HG03442 (cell line): Measurements from ENCODE around the gene RGS12.
A peak's percentile ranks its signal among the peaks of the same experiment; 100 is the strongest.

Experiments
- ATAC-seq: cut with Tn5 transposase; IDR thresholded peaks from one replicate; pipeline ENCODE4 v1.9.1; 2021; ENCODE audit warnings: mild to moderate bottlenecking, moderate library complexity; ENCODE audit not compliant: unreplicated experiment

Gene RGS12

DNA sequence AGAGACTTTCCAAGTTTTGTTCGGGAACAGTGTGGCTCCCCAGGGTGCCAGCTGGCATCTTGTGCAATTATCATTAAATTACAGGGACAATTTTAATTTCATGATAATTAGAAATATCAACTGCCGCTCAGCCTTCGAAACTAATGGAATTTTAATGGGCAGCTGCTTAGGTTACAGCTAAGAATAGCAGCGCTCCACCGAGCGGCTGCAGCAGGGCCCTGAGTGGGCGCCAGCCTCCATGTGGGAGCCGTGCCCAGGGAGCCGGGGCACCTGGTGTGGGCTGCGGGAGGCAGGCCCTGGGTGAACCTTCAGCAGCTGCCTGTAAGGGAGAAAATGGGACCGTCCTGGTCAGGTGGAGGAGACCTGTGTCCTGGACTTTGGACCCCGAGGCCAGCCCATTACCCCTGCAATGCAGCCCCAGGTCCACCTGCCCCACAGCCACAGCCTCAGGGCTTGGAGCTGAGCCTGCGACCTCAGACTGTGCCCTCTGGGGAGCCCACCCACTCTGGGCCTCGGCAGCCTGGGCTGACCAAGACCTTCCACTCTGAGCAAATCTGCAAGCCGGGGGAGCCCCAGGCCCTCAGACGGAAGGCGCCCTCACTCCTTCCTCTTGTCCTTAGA is 22.7 kb upstream of the RGS12 start:
- ATAC-seq: no peak

DNA sequence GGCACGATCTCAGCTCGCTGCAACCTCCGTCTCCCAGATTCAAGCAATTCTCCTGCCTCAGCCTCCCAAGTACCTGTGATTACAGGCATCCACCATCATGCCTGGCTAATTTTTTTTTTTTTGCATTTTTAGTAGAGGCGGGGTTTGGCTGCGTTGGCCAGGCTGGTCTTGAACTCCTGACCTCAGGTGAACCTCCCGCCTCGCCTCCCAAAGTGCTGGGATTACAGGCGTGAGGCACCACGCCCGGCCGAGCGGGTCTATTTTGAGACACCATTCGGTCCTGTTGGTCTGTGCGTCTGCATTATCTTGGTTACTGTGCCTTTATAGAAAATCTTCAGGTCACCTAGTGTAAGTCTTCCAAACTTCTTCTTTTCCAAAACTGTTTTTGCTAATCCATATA is 21.7 kb upstream of the RGS12 start:
- ATAC-seq: no peak

DNA sequence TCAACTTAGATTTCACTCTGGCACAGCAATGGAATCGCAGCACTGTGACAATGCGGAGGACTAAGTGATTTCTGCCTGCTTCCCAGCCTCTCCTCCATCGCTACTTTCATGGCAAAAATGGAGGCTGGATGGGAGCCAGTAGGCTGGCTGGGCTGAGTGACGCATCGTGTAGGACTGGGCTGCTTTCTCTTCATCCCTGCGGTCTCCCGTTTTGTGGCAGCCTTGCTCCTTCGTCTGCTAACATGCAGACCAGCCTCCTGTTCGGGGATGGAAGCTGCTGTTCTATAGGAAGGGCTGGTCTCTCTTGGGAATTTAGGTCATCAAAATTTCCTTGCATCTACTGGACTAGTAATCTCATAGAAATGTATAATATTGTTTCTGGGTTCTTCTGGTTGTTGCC is 15.8 kb upstream of the RGS12 start:
- ATAC-seq: no peak

DNA sequence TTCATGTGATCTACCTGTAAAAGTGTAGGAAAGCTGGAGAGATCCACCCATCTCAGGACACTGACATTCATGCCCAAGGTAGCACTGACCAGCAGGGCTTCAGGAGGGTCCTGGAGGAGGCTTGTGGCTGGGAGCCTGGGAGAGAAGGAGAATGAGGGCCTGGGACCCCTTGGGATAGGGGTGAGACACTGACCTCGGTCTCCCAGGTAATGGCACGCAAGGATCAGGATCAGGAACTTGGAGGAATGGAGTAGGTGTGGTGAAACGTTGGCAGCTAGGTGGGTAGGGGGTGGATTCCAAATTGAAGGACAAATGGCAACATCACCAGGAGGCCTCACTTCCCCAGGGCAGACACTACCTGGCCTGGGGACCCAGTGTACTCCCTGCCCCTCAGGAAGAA is 12.4 kb upstream of the RGS12 start:
- no peak for ATAC-seq

DNA sequence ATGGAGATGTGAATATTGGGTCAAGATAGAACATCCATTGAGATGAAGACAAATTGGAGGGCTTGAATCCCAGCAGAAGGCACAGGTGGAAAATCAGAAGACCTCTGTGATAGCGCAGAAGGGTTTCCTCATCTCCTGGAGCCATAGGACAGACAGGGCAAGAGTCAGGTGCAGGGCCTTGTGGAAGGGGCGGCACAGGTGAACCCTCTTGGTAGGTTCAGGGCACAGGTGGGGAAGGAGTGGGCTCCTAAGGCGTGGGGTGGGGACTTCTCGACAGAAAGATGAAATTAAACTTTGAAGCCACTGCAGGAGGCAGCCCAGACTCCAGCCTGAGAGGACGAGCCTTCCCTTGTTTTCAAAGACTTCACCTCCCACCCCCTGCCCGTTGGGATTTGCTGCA is 9.3 kb upstream of the RGS12 start:
- ATAC-seq: no peak

DNA sequence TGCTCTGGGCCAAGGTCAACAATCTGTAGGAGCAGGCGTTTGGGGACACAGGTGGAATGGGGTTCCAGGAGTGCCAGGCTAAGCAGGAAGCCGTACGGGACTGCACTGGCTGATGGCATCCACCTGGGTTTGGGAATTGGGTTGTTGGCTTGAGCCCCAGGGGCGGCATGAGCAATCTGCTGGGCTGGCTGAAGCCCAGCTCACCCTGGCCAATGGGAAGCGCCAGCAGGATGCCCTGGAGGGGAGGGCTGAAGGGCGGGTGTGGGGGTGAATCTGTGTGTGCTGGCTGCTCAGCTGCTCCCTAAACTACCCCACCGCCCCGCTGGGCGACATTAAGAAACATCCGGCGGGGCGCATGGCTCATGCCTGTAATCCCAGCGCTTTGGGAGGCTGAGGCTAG is 8.9 kb upstream of the RGS12 start:
- no peak for ATAC-seq

DNA sequence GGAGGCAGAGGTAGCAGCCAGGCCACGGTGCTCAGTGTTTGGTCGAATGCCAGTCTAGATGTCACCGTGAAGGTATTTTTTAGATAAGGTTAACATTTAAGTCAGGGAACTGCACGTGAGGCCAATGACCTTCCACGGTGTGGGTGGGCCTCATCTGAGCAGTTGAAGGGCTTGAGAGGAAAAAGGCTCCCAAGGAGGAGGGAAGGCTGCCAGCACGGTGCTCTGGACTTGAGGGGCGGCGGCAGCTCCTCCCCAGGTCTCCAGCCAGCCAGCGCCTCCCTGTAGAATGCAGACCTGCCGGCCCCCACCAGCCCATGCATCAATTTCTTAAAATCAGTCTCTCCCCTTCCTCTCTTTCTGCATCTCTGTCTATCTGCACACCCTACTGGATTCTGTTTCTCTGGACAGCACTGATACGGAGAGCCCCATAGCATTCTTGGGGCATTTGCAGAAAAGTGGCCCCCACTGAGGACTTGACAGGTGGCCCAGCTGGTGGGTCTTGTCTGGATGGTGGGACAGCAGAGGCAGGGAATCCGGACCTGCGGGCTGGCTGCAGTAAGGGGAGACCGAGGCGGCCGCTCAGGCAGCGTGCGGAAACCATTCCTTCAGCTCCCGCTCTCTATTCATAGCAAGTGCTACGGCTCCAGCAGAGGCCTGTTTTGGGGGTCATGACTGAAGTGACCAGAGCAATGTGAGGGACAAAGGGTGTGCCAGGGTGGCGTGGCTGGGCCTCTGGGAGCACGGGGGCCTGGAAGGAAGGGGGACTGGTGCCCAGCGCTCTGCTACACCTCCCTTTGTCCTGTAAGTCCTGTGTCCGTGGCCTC is 7.9 kb upstream of the RGS12 start:
- no peak for ATAC-seq

DNA sequence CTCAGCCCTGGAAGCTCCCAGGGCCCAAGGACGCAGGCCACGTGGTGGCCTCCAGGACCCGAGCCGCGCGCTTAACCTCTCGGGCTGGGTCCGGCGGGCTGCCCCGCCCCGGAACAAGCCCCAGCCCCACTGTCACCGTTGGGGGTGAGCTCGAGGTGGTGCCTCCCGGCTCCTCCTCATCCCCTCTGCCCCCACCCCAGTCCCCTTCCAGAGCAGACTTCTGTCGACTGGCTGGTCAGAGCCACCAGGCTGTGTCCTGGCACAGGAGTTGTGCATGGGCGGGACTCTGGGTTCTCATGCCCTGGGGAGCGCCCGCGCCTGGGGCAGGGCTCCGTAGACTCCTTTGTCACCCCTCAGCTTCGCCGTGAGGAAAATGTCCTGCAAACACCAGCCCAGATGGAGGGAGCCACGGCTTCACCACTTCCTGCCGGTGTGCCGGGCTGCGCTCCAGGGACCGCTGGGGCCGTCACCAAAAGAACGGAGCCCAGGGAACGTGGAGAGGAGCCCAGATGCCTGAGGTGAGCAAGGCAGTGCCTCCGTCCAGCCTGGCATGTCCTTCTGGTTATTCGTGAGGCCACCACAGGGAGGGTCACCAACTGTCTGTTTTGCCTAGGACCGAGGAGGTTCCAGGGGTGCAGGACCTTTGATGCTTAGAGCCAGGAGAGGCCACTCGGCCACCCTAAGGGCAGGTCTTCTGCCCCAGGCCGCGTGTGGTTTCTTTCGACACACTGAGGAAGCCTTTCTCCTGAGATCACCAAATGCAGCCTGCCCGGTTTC is 7.1 kb upstream of the RGS12 start:
- no peak for ATAC-seq

DNA sequence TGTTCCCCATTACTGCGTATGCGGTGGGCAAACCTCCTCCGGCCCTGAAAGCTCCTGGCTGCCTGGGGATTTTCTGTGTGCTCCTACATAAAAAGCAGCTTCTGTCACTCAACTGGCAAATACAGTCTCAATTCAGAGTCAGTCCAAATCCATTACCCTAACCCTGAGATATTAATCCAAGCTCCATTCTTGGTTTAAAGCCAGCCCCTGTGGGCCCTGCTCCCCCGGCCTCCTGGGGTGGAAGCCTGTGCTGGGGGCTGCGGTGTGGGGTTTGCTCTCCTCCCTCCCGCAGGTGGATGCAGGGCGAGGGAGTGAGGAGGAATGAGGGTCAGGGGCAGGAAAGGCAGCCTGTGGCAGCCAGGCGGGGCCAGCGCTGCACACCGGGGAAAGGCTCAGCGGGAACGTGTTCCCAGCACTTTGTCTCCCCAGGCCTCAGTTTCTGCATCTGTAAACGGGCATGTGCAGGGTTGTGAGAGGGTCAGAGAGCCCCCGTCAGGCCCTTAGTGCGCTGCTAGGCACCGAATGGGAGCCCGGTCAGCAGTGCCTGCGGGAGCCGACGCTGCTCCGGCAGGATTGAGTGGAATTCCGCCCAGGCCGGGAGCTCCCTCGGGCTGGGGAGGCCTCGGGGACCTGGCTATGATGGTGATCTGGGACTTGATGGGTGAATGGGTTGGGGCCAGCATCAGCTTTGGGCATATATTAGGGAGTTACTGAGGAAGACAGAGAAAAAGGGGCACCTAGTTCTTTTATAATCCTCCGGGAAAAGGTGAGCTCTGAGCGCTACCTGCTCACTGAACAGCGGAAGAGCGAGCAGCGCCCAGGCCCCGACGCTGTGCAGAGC is 6.3 kb upstream of the RGS12 start:
- ATAC-seq: peak; percentile 87

DNA sequence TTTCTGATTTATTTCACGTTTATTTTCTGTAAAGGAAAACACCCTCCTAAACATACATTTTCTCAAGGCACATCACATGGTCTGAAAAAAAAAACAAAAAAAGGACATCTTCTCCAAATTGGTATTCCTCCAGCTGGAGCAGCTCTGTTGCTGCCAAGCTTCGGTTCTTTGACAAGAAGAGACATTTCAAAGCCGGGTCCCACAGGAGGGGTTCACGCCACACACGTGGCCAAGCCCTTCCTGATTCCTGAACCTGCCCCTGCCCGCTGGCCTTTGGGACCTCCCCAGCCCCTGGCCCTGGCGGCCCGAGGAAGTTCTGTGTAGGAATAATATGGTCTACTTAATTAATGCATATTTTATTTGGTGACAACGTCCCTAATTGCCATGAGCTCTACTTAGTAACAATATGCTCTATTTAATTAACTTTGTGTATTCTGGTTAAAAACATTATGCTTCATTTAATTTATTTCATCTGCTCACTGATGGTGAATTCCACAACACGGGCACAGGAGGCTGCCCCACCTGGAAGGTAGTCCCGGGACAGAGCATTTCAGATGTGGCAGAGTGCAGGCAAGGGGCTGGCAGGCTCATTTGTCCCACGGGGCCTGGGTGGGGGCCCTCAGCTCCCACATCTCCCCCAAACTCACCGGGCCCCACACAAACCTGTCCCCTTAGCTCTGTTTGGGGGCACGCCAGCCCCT is 5.4 kb upstream of the RGS12 start:
- ATAC-seq: no peak

DNA sequence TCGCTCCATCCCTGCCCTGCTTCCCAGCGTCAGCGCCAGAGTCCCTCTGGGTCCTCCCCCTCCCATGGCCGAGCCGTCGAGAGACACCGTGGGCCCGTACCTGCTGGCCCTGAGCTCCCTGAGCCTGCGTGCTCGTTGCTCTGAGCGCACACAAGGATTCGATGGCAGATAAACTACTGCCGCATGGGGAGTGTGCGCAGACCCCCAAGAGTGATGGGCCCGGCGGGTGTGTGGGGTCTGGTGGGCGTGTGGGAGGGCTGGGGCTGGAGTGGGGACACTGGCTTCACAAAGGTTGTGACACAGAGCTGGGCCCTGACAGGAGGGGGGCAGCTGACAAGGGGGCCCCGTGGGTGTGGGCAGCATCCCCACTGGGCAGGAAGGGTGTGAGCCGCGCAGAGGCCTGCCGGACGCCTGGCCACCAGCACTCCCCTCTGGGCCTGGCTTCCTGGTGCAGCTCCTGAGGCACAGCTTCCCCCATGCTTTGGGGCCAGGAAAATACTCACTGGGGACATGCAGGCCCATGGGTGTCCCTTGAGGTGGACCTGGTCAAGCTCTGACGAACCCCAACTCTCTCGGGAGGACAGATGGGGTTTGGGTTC is 4.8 kb upstream of the RGS12 start:
- no peak for ATAC-seq

DNA sequence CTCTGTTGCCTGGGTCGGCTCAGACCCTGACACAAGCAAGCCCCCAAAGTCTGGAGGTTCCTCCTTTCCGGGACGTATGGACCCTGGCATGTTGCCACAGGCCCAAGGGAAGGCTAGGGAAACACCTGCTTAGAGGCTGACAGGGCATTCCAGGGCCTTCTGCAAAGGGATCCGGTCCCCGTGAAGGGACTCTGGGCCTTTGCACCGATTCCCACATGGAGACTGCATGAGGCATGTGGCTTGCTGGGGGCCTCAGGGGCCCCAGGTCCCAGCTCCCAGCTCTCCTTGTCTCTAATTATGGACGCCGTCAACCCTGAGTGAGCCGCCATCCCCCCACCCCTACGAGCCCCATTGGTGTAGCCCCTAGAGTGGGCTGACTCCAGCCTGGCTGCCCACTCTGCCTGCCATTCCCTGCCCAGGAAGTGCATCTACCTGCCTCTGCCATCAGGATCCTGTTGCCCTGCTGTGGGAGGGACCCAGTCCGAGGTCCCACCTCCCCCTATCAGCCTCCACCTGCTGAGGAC is 4.2 kb upstream of the RGS12 start:
- ATAC-seq: no peak

DNA sequence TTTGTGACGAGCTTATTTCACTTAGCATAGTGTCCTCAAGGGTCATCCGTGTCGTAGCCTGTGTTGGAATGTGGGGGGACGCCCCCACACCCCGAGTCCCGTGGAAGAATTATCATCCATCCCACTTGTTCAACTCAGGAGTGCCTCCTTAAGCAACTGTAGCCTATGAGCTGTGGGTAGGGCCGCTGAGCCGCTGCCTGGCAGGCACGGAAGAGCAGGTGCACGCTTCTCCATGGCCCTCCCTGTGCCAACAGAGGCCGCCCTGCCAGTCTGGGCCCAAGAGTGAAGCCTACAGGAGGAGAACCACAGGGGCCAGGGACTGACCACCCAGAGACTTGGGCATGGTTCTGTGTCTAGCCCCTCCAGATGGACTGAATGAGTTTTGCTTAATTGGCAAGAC is 2.3 kb upstream of the RGS12 start:
- no peak for ATAC-seq

DNA sequence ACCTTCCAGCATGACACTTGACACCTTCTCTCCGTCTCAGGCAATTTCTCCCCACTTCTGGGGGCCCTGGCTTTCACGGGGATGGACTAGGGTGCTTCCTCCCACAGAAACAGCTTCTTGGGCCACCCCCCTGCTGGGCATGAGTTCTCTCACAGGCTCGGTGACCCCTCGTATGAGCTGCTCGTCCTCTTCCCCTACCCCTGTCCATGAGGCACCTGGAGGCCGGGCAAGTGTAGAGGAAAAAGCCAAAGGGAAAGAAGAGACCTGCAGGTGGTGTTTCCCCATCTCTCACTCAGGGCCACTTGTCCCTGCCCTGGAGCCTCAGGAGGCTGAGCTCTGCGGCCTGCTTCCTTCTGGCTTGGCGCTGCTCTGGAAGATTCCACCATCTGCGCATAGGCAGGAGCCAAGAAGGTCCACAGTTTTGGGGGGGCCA is 1.9 kb upstream of the RGS12 start:
- no peak for ATAC-seq

DNA sequence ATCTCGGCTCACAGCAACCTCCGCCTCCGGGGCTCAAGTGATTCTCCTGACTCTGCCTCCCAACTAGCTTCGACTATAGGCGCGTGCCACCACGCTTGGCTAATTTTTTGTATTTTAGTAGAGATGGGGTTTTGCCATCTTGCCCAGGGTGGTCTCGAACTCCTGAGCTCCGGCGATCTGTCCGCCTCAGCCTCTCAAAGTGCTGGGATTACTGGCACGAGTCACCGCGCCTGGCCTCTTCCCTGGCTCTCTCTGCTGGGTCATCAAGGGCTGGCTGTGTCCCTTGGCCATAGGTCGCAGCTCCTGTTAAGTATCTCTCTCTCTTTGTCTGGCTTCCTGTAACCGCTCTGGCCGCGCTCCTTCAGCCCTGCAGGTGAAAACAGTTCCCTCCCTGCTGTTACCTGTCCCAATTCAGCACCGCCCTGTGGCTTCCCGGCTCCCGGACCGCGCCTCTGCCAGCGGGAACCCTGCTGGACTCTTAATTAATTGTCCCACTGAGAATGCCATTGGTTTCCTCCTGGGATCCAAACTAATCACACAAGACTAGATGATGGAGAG is 1.3 kb upstream of the RGS12 start:
- ATAC-seq: no peak

DNA sequence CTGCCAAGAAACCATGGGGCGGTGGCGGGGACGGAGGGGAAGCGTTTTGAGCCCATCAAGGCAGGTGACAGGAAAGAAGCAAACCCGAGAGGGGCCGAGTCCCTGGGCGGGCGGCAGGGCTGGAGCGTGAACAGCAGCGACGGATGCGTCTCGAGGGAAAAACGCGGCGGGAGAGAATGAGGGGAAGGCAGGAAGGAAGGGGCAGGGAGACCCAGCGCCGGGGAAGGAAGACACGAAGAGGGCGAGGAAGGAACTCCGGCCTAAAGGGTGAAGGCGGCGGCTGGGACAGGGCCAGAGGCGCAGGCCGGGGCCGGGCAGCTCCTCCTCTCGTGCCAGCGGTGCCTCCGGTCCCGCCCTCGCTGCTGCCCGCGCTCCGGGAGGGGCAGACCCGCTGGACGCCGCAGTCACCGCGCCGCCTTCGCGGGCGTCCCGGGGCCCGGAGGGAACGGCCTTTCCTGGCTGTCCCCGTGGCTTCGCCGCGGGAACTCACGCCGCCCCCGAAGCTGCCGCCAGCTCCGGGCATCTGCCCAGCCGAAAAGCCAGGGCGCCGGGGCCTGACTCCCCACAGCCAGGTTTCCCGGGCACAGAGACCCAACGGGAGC is 751 bp upstream of the RGS12 start:
- ATAC-seq: peak; percentile 24

DNA sequence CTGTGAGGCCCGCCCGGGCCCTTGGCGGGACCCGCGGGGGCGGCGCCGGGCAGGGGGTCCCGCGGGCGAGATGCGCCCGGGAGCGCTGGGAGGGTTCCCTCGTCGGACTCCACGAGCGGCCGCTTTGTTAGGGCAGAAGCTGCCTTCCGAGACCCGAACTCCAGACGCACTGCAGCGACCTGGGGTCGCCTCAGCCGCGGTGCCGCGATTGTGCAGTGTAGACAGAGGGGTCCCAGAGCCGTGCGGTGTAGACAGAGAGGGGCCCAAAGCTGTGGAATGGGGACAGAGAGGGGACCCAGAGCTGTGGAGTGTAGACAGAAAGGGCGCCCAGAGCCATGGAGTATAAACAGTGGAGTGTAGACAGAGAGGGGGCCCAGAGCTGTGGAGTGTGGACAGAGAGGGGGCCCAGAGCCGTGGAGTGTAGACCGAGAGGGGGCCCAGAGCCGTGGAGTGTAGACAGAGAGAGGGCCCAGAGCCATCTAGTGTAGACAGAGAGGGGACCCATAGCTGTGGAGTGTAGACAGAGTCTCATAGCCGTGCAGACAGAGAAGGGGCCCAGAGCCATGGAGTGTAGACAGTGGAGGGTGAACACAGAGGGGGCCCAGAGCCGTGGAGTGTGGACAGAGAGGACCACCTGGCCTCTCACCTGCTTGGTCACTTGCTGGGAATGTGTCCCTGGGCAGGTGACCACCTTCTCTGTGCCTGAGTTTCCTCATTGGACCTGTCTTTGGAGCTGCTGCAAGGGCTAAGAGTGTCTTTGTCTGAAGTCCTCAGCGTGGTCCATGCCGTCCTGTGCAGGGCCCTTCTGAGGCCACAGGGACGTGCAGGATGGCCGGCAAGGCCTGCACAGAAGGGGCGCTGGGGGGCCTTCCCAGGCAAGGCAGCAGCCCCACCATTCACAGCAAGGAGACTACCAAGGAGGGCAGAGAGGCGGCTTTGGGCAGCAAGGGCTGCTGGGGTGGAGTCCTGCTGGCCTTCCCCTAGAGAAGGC is 875 bp downstream of the RGS12 start:
- no peak for ATAC-seq
